K562 (cell line): ENCODE data around the gene SHISA8. TPM values are rescaled to one million over a fixed set of nuclear protein-coding genes. Genes with fewer than 3 reads are reported as not detected.

Experiments
- HDAC1 ChIP-seq, 2 experiments: fragments of 450-650 bp; IDR thresholded peaks; 2 replicates each; pipeline ENCODE4 v1.6.1; 2016 to 2017; ENCODE audit warnings: inconsistent platforms in 1 of 2, mild to moderate bottlenecking in 1 of 2, moderate library complexity in 1 of 2
- SOX6 ChIP-seq: fragments of 450-650 bp; IDR thresholded peaks from 2 replicates; pipeline ENCODE4 v1.6.1; 2014; ENCODE audit warnings: mild to moderate bottlenecking
- ZHX1 ChIP-seq: fragments of 150-350 bp; conservative IDR thresholded peaks from 2 replicates; pipeline ENCODE4 v1.6.1; 2014; ENCODE audit warnings: low read length
- ZNF512 ChIP-seq: IDR thresholded peaks from 2 replicates; pipeline ENCODE4 v1.6.1; 2016; ENCODE audit warnings: missing genetic modification characterization, missing compliant biosample characterization
- polyA plus RNA-seq, 8 experiments: library from polyadenylated mRNA; depleted of rRNA in 4 of 8; stranded (reverse) in 5 of 8; unstranded in 3 of 8; fragments of >200 nt; fragmentation: Nextera tagmentation in 2 of 8; fragmentation: Illumina TruSeq in 1 of 8; extraction: Ambion mirVana in 2 of 8; extraction: Trizol in 1 of 8; gene quantifications; 2 replicates each; pipeline versions ENCODE4 v1.2.1 to v1.2.3, GENCODE V29; 2011 to 2014; ENCODE audit warnings: inconsistent platforms in 1 of 8, missing spikeins in 1 of 8
- total RNA-seq, 7 experiments: library from RNA; depleted of rRNA in 6 of 7; stranded (reverse); fragments of >200 nt in 6 of 7; fragmentation: Illumina TruSeq in 2 of 7; extraction: Trizol in 2 of 7; gene quantifications; 2 replicates each; pipeline versions ENCODE4 v1.2.1 to v1.2.3, GENCODE V29; 2011 to 2021; ENCODE audit warnings: low replicate concordance in 1 of 7
- TF ChIP-seq, protein P1 (sequence below): IDR thresholded peaks from 2 replicates; pipeline ENCODE4 v1.6.1; 2012; ENCODE audit warnings: low read depth, low read length, improper control_type of control experiment, borderline replicate concordance

Gene SHISA8
- total and polyA plus RNA-seq, 9 of the 15 experiments (the other 6 are each of a cell fraction or from before 2014, with no cell fraction given) = 0.07 to 3.3 (median 1.1) TPM; not detected in 4

DNA sequence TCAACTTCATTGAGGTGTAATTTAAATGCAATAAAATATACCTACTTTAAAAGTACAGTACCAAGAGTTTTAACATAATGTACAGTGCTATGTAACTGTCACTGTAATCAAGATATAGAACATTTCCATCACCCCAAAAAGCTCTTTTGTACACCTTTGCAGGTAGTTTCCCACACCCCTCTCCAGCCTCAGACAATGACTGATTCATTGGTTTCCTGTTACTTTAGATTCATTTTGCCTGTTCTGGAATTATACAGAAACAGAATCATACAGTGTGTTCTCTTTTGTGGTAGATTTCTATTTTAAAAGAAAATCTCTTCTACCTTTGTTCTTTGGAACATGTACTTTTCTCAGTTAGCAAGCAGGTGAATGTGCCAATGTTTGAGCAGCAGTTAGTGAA, 38.2 kb downstream of the SHISA8 start (continued):
- TF ChIP-seq, protein P1, sequence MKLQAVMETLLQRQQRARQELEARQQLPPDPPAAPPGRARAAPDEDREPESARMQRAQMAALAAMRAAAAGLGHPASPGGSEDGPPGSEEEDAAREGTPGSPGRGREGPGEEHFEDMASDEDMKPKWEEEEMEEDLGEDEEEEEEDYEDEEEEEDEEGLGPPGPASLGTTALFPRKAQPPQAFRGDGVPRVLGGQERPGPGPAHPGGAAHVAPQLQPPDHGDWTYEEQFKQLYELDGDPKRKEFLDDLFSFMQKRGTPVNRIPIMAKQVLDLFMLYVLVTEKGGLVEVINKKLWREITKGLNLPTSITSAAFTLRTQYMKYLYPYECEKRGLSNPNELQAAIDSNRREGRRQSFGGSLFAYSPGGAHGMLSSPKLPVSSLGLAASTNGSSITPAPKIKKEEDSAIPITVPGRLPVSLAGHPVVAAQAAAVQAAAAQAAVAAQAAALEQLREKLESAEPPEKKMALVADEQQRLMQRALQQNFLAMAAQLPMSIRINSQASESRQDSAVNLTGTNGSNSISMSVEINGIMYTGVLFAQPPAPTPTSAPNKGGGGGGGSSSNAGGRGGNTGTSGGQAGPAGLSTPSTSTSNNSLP = no peak
- no peak for TF ChIP-seq HDAC1 (IDR thresholded peaks at IDR 0.05)
- TF ChIP-seq ZHX1 = no peak
- TF ChIP-seq ZNF512 (tag) = no peak
- TF ChIP-seq SOX6 = no peak
